Right lobe of liver (tissue), 4 donors: Measurements from ENCODE around the gene PRKCA.

Experiments used
- CTCF ChIP-seq, 4 donors: fragments of 200-600 bp in 3 of 4; fragments of 450-650 bp in 1 of 4; IDR thresholded peaks; one replicate each; pipeline versions ENCODE4 v1.5.1 to v1.8.0; 2016 to 2022; ENCODE audit warnings: antibody characterized with exemption in 4 of 4, mild to moderate bottlenecking in 2 of 4
- POLR2A ChIP-seq: fragments of 450-650 bp; IDR thresholded peaks from one replicate; pipeline ENCODE4 v1.6.1; 2017; ENCODE audit warnings: antibody characterized with exemption, mild to moderate bottlenecking
- donor health status: DM: no; HTN: no; CAD: no.
- donor health status: DM: no; HTN: no; CAD: no.
- donor health status: DM: no; HTN: yes; CAD: no.

- TF ChIP-seq CTCF (IDR thresholded peaks at IDR 0.05) (no peak), POLR2A (no peak)
Measured at GRCh38 chr17:66830451-66830850, 528.0 kb downstream of the PRKCA start.
